GM23248 (cell line): ENCODE results near the gene NPY2R.

Experiments used
- EZH2 ChIP-seq: fragments of 200-600 bp; sonication (generic); IDR thresholded peaks from 2 replicates; pipeline ENCODE4 v1.6.1; 2018; ENCODE audit warnings: antibody characterized with exemption, mild to moderate bottlenecking; ENCODE audit not compliant: insufficient read depth, poor library complexity, severe bottlenecking
- EZH2phosphoT487 ChIP-seq: fragments of 200-600 bp; sonication (generic); IDR thresholded peaks from 2 replicates; pipeline ENCODE4 v1.6.1; 2018; ENCODE audit warnings: antibody characterized with exemption, moderate library complexity, mild to moderate bottlenecking, low read depth; ENCODE audit not compliant: insufficient read depth

DNA sequence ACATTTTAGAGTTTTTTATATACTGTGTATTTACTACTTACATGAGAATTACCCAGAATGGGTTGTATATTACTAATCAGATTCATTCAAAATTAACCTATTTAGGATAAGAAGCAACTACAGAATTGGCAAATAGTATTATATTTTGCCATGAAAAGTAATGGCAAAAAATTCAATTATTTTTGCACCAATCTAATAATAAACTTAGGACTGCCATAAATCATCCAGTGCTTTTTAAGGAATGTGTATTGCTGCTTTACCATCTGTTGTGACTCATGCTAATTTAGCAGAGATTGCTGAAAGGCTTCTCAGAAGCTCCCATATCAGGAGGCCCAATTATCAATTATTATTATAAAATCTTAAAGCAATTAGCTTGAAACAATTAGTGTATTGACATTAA lies 24.0 kb downstream of the NPY2R start:
- TF ChIP-seq EZH2 (no peak), EZH2phosphoT487 (no peak)
